Cerebellar nuclear complex (tissue), 1 donor: ENCODE results near the gene ILF3.

Experiments used
- DNase-seq, 2 experiments: peaks; one replicate each; lab custom pipeline; 2025; lab: John Stamatoyannopoulos, UW

Gene ILF3

GRCh38 chr19:10653732-10654609 is at the start of gene ILF3:
Gene ILF3 (plus strand): TSS chr19:10654346. CDS start chr19:10670606, 16,260 bp downstream.
- DNase-seq, result peak; percentile 84 to 97

- no peak for DNase-seq
These were observed 49.6 kb upstream of the ILF3 start for GRCh38 chr19:10604460-10604980.

GRCh38 chr19:10611907-10612306 is 42.2 kb upstream of the ILF3 start:
- no peak for DNase-seq

GRCh38 chr19:10612499-10613119 is 41.5 kb upstream of the ILF3 start:
- DNase-seq, result no peak

GRCh38 chr19:10615429-10616023 is 38.6 kb upstream of the ILF3 start:
- no peak for DNase-seq

GRCh38 chr19:10617409-10618121 is 36.6 kb upstream of the ILF3 start:
- DNase-seq, result no peak

GRCh38 chr19:10618846-10619245 is 35.3 kb upstream of the ILF3 start:
- no peak for DNase-seq

- no peak for DNase-seq
These were observed 33.4 kb upstream of the ILF3 start for GRCh38 chr19:10620786-10621185.

GRCh38 chr19:10621966-10622365 is 32.2 kb upstream of the ILF3 start:
- DNase-seq, result no peak

GRCh38 chr19:10624585-10624984 is 29.6 kb upstream of the ILF3 start:
- DNase-seq, result no peak

- no peak for DNase-seq
These were observed 29.0 kb upstream of the ILF3 start, which contains the start of gene SLC44A2 for GRCh38 chr19:10625003-10625761. Gene SLC44A2 (plus strand): TSS chr19:10625553. CDS start chr19:10625634, 81 bp downstream.

- no peak for DNase-seq
These were observed 28.4 kb upstream of the ILF3 start for GRCh38 chr19:10625762-10626138.

- DNase-seq, result no peak
These were observed 22.3 kb upstream of the ILF3 start for GRCh38 chr19:10631874-10632273.

- DNase-seq, result no peak
These were observed 19.7 kb upstream of the ILF3 start for GRCh38 chr19:10634430-10634829.

GRCh38 chr19:10634963-10635362 is 19.2 kb upstream of the ILF3 start:
- no peak for DNase-seq

- no peak for DNase-seq
These were observed 17.7 kb upstream of the ILF3 start for GRCh38 chr19:10636304-10636972.

GRCh38 chr19:10637894-10638293 is 16.3 kb upstream of the ILF3 start:
- no peak for DNase-seq

- no peak for DNase-seq
These were observed 14.3 kb upstream of the ILF3 start for GRCh38 chr19:10639836-10640235.

GRCh38 chr19:10640361-10640760 is 13.8 kb upstream of the ILF3 start:
- no peak for DNase-seq

GRCh38 chr19:10641248-10641647 is 12.9 kb upstream of the ILF3 start:
- DNase-seq, result no peak
